Activated naive CD4-positive, alpha-beta T cell treated with anti-CD3 and anti-CD28 coated beads, Interleukin-2, amount 10 ng/mL, durations not matched to agents 5 hours and 36 hours (primary cell): ENCODE data around the gene ECHDC3. TPM values are rescaled to one million over a fixed set of nuclear protein-coding genes. Genes with fewer than 3 reads are reported as not detected.

ENCODE experiments used
- total RNA-seq, 2 experiments: library from RNA; stranded (reverse); gene quantifications; one replicate each; pipeline ENCODE4 v1.2.3, GENCODE V29; 2021

The ECHDC3 gene
- total RNA-seq = under 1 TPM; 0.14 to 0.25 TPM

GRCh38 chr10:11742009-11742778 is at the start of gene ECHDC3:
Gene ECHDC3, plus strand, starts transcription at chr10:11742382. Its CDS starts 195 bp downstream, at chr10:11742577.

Other genes with a start within 250 kb of the ECHDC3 start
- 1 to 10 TPM; 2.6 to 2.9 TPM for gene USP6NL, start 130.7 kb upstream of the ECHDC3 start, total RNA-seq
- gene PROSER2, start 81.0 kb downstream of the ECHDC3 start, total RNA-seq = under 1 TPM; 0.26 to 0.33 TPM